Breast epithelium (tissue), 3 donors: ENCODE results near the gene PRAMEF9.
"Not testable (repeated sequence)": the region's sequence is repeated elsewhere in the genome, so short reads cannot be mapped to it uniquely, and the experiment has no call there.

Experiments
- CTCF ChIP-seq, 3 donors: fragments of 450-650 bp; IDR thresholded peaks; one replicate each; pipeline ENCODE4 v1.5.1; 2016 to 2017; ENCODE audit warnings: antibody characterized with exemption in 3 of 3, mild to moderate bottlenecking in 3 of 3, moderate library complexity in 3 of 3
- POLR2A ChIP-seq: fragments of 450-650 bp; IDR thresholded peaks from one replicate; pipeline ENCODE4 v1.6.1; 2016; ENCODE audit warnings: antibody characterized with exemption, mild to moderate bottlenecking, moderate library complexity
- POLR2AphosphoS5 ChIP-seq, 3 donors: sonication (generic); formaldehyde crosslinking; IDR thresholded peaks; one replicate each; pipeline ENCODE4 v1.6.1; 2017; ENCODE audit warnings: antibody characterized with exemption in 3 of 3

- not testable (repeated sequence) for TF ChIP-seq POLR2AphosphoS5 (IDR thresholded peaks at IDR 0.05); CTCF (IDR thresholded peaks at IDR 0.05); POLR2A
These were observed 45.0 kb downstream of the PRAMEF9 start for GRCh38 chr1:13216619-13217018.
